Epithelial cell of esophagus (primary cell): ENCODE measurements around the gene IER3.

Experiments
- DNase-seq: peaks from one replicate; pipeline ENCODE4 v3.0.0; 2010; ENCODE audit warnings: low read depth
- H3K4me3 ChIP-seq: 2 replicates; pipeline ENCODE4 v1.5.1; 2011; ENCODE audit warnings: mild to moderate bottlenecking, low read length, control low read depth
- TF ChIP-seq, protein P1 (sequence below): IDR thresholded peaks from 2 replicates; pipeline ENCODE4 v1.5.1; 2011; ENCODE audit warnings: low read depth, mild to moderate bottlenecking, low read length, control low read depth, inconsistent platforms; ENCODE audit not compliant: insufficient read depth; ENCODE audit errors: missing control alignments

Gene IER3

DNA sequence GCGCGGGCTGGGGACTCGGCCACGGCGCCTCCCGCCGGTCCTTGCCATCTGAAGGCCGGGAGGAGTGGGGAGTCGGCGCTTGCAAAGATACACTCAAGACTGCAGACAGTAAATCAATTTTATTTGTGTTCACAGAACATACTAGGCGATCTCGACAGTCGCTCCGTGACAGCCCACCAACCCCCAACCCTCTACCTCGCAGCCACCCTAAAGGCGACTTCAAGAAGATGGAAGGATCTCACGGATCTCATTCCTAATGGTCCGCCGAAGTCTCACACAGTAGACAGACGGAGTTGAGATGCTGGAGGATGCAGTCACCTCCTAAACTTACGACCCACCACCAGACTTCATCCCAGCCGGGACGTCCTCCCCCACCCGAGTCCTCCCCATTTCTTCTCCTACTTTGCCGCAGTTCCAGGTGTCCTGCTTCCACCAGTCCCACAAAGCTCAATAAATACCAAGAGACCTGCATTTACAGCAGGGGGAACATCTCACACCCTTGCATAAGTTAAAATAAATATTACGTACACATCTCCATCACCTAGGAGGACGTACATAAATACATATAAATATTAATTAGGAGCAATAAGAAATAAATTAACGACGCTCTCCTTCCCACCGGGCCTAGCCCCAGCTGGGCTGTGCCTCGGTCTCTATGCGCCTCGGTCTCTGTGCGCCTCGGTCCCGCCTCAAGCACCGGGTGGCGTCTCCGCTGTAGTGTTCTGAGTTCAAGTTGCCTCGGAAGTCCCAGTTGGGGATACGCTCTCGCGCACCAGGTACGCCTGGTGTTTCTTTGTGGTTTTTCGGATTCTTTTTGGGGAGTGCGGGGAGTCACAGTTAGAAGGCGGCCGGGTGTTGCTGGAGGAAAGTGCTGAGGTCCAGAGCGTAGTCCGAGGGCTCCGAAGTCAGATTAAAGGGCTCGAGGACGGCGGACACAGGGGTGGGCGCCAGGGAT is 971 bp downstream of the IER3 start:
- peak overlapping the region; percentile 97 for H3K4me3 ChIP-seq
- DNase-seq, result peak; percentile 33
- TF ChIP-seq, protein P1, sequence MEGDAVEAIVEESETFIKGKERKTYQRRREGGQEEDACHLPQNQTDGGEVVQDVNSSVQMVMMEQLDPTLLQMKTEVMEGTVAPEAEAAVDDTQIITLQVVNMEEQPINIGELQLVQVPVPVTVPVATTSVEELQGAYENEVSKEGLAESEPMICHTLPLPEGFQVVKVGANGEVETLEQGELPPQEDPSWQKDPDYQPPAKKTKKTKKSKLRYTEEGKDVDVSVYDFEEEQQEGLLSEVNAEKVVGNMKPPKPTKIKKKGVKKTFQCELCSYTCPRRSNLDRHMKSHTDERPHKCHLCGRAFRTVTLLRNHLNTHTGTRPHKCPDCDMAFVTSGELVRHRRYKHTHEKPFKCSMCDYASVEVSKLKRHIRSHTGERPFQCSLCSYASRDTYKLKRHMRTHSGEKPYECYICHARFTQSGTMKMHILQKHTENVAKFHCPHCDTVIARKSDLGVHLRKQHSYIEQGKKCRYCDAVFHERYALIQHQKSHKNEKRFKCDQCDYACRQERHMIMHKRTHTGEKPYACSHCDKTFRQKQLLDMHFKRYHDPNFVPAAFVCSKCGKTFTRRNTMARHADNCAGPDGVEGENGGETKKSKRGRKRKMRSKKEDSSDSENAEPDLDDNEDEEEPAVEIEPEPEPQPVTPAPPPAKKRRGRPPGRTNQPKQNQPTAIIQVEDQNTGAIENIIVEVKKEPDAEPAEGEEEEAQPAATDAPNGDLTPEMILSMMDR, result no peak

DNA sequence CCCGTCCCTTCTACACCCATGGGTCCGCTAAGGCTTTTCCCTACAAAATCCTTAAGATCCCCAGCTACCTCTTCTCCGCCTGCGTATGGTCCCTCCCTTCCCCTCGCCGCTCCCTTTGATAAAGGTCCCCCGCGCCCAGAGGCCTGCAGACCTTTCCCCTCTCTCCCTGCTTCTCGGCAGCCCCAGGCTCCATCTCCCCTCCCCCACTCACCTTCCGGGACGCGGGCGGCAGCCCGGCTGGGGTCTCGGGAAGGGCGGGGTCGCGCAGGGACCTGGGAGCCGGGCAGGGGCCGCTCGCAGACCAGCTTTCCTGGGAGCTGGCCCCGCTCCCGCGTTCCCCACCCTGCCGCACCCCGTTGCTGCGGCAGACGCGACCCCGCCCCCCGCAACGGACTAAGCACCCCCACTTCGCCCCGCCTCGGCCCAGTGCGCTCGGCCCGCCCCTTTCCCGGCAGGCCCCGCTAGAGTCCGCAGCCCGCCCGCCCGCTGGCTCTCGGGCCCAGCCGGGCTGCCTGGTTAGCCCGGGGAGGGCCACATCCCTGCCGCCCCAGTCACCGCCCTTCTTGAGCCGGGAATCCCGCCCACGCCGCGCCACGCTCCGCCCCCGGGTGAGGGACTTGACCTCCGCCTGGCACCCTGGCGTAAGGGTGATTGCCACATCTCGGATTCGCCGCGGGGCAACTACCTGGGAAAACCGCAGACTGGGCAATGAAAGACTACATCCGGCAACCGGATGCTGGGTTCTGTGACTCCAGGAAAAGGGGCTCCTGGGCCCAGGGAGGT is 1.8 kb downstream of the IER3 start, which contains the start of gene FLOT1:
Gene FLOT1 (minus strand): TSS at position 372 of the 783 bp plus-strand sequence. CDS start 498 bp downstream, outside the sequence.
- peak; percentile 99 for DNase-seq
- H3K4me3 ChIP-seq, result peak within 1 kb of the TSS; percentile 97
- TF ChIP-seq, protein P1, result no peak

DNA sequence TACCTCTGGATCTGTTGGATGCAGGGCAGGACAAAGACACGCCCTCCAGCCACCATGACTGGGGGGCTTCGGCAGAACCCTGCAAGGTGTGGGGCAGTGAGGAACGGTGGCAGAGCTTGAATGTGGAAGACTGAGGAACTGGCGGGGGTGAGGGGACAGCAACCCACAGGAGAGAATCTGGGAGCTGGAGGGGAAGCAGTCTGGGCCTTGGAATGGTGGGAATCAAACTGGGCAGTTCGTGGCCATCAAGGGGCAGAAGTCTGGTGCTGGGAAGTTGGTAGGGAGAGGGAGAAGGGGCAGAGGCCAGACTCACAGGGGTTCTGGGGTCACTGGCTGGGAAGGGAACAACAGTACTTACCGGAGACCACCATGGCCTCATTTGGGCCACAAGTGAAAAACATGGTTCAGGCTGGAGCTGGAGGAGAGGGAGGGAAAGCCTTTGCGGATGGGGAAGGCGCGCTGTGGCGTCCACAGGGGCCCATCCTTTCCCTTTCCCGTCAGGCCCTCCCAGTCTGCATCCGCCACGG is 2.5 kb downstream of the IER3 start:
- TF ChIP-seq, protein P1, result no peak
- no peak for DNase-seq
- H3K4me3 ChIP-seq, result peak overlapping the region; percentile 97

DNA sequence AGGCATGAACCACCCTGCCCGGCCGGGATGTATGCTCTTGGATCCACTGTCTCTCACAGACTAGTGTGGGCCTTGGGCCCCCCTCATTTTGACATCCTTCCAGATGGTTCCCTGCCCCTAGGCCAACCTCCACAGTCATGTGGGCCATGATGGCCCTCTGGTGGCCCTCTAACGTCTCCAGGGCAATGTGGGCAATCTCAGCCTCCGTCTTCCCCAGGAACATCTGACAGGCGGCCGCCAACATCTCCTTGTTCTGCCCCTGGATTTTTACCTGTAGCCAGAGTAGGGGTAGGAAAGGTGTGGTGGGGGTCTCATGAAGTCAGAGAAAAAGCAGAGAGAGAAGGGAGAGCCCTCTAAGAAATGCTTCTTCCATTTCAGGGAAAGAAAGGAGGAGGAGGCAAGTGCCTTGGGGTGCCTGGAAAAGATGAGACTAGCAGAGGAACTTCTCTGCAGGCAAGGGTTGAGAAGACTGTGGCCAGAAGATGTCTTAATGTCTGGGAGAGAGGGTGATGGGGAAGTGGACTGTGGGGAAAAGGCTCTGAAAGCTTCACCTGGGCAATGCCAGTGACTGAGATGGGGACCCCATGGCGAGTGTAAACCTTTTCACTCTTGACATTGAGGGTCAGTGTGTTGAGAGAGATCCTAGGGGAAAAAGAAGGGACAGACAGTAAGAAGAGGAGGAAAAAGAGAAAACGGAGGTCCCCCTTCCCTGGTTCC is 3.1 kb downstream of the IER3 start:
- peak; percentile 38 for DNase-seq
- TF ChIP-seq, protein P1, result no peak
- peak overlapping the region; percentile 97 for H3K4me3 ChIP-seq

DNA sequence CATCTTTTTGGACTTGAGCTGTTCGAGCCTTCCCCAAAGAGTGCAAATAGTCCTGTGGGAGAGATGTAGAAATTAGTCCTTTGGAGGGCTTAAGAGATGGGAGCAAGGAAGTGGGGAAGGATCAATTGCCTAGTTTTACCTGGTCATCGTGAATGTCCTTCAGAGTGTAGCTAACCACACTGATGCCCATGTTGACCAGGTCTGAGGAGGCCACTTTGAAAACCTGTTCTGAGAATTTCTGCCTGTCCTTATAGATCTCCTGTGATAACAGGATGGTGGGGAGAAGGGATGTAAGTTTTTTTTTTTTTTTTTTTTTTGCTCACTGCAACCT is 3.8 kb downstream of the IER3 start:
- no peak overlapping the region for H3K4me3 ChIP-seq
- DNase-seq, result no peak
- TF ChIP-seq, protein P1, result no peak

DNA sequence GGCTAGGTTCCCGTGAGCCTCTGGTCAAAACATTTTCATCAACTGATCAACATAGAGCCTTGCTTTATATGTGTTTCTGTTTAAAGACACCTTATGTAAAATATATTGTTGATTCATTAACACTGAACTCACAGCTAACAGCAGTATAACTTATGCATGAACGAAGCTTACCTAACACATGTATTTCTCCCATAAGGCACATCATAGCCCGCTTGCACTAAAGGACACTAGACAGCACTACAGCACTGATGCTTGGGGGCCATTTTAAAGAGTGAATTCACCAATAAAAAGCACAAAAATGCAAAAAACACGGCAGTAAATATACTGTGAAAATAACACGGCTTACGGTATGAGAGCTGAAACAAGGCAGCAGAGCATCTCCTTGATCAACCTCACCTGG is 5.8 kb downstream of the IER3 start:
- TF ChIP-seq, protein P1, result no peak
- no peak overlapping the region for H3K4me3 ChIP-seq
- DNase-seq, result no peak
